HepG2 (cell line): ENCODE measurements around the gene APOA1. TPM values are rescaled to one million over a fixed set of nuclear protein-coding genes. Genes with fewer than 3 reads are reported as not detected.

Experiments used
- ARID4A ChIP-seq: sonication (generic); formaldehyde crosslinking; IDR thresholded peaks from 2 replicates; pipeline ENCODE4 v1.5.0; 2020; ENCODE audit warnings: mild to moderate bottlenecking, missing genetic modification reagents, borderline replicate concordance
- DPF2 ChIP-seq: sonication (generic); formaldehyde crosslinking; IDR thresholded peaks from 2 replicates; pipeline ENCODE4 v1.4.0; 2020; ENCODE audit warnings: mild to moderate bottlenecking, low read depth, missing genetic modification reagents, borderline replicate concordance
- IRX3 ChIP-seq: sonication (generic); formaldehyde crosslinking; IDR thresholded peaks from 2 replicates; pipeline ENCODE4 v1.8.1; 2023; ENCODE audit warnings: mild to moderate bottlenecking, low read depth, missing genetic modification reagents, borderline replicate concordance
- PCBP1 ChIP-seq: fragments of 200-400 bp; formaldehyde crosslinking; IDR thresholded peaks from 2 replicates; pipeline ENCODE4 v1.6.1; 2017; ENCODE audit warnings: mild to moderate bottlenecking, low read depth, low read length, borderline replicate concordance
- PHF5A ChIP-seq: IDR thresholded peaks from one replicate; pipeline ENCODE4 v1.6.1; 2018; ENCODE audit warnings: low read depth, missing genetic modification reagents; ENCODE audit not compliant: unreplicated experiment
- RELA ChIP-seq: sonication (generic); formaldehyde crosslinking; IDR thresholded peaks from 2 replicates; pipeline ENCODE4 v1.4.0; 2020; ENCODE audit warnings: missing genetic modification reagents
- RXRB ChIP-seq: IDR thresholded peaks from 2 replicates; pipeline ENCODE4 v1.6.1; 2016; ENCODE audit warnings: borderline replicate concordance, missing genetic modification reagents, missing compliant biosample characterization
- SKI ChIP-seq: fragments of 450-650 bp; IDR thresholded peaks from one replicate; pipeline ENCODE4 v1.6.1; 2018; ENCODE audit warnings: mild to moderate bottlenecking; ENCODE audit not compliant: partially characterized antibody
- SMAD3 ChIP-seq: sonication (generic); formaldehyde crosslinking; IDR thresholded peaks from 2 replicates; pipeline ENCODE4 v1.4.0; 2020; ENCODE audit warnings: missing genetic modification reagents
- TFAP4 ChIP-seq: sonication (generic); IDR thresholded peaks from 2 replicates; pipeline ENCODE4 v1.6.1; 2016; ENCODE audit warnings: low read depth, borderline replicate concordance
- TFE3 ChIP-seq: IDR thresholded peaks from 2 replicates; pipeline ENCODE4 v1.6.1; 2016
- ZBTB10 ChIP-seq: sonication (generic); formaldehyde crosslinking; IDR thresholded peaks from 2 replicates; pipeline ENCODE4 v1.4.0; 2020; ENCODE audit warnings: missing genetic modification reagents, borderline replicate concordance
- ZIK1 ChIP-seq: sonication (generic); formaldehyde crosslinking; IDR thresholded peaks from 2 replicates; pipeline ENCODE4 v1.5.0; 2020; ENCODE audit warnings: mild to moderate bottlenecking, low read depth, missing genetic modification reagents, borderline replicate concordance
- ZNF12 ChIP-seq: sonication (generic); formaldehyde crosslinking; IDR thresholded peaks from 2 replicates; pipeline ENCODE4 v1.5.0; 2020; ENCODE audit warnings: missing genetic modification reagents
- ZNF276 ChIP-seq: sonication (generic); formaldehyde crosslinking; IDR thresholded peaks from 2 replicates; pipeline ENCODE4 v1.4.0; 2020; ENCODE audit warnings: mild to moderate bottlenecking, low read depth, missing genetic modification reagents
- polyA plus RNA-seq, 8 experiments: library from polyadenylated mRNA; depleted of rRNA in 3 of 8; stranded (reverse) in 7 of 8; unstranded in 1 of 8; fragments of >200 nt; fragmentation: Illumina TruSeq in 4 of 8; extraction: Trizol in 4 of 8; gene quantifications; 2 replicates each; pipeline versions ENCODE4 v1.2.1 to v1.2.3, GENCODE V29; 2011 to 2016; ENCODE audit warnings: low read depth in 4 of 8, missing spikeins in 1 of 8, mixed read lengths in 1 of 8; ENCODE audit not compliant: insufficient read depth in 1 of 8
- total RNA-seq, 5 experiments: library from RNA; depleted of rRNA; stranded (reverse); fragments of >200 nt; fragmentation: Illumina TruSeq; extraction: Trizol; gene quantifications; 2 replicates each; pipeline ENCODE4 v1.2.3, GENCODE V29; 2016; ENCODE audit warnings: low read depth in 1 of 5

APOA1 gene
- total and polyA plus RNA-seq, 2 of the 13 experiments (the other 11 are each of a cell fraction or from before 2014, with no cell fraction given) = 1,973 to 5,485 TPM

GRCh38 chr11:116828632-116829524 lies 8.5 kb downstream of the APOA1 start (continued):
- no peak; the same call in 1 of the 2 replicates for TF ChIP-seq ZBTB10 (CRISPR knock-in tag)
- TF ChIP-seq RELA (CRISPR knock-in tag) = 0 out of 2 replicates have a peak, but pooled peaks have one; percentile 65
- TF ChIP-seq ZNF276 = 0 out of 2 replicates have a peak, but pooled peaks have one; percentile 47
- peak; percentile 93 for TF ChIP-seq RXRB (CRISPR knock-in tag)
- no peak for TF ChIP-seq SMAD3
- TF ChIP-seq ZIK1 = peak; percentile 48; the same call in 1 of the 2 replicates
- TF ChIP-seq DPF2 (CRISPR knock-in tag) = peak; percentile 92
- peak; percentile 33; the same call in 1 of the 2 replicates for TF ChIP-seq ARID4A (CRISPR knock-in tag)
- peak; percentile 57; the same call in 1 of the 2 replicates for TF ChIP-seq TFAP4
- TF ChIP-seq PCBP1 = 0 out of 2 replicates have a peak, but pooled peaks have one; percentile 12
- TF ChIP-seq ZNF12 (CRISPR knock-in tag) = 0 out of 2 replicates have a peak, but pooled peaks have one; percentile 11
- peak; percentile 91 for TF ChIP-seq SKI
- TF ChIP-seq PHF5A (CRISPR knock-in tag) = no peak
- TF ChIP-seq TFE3 (CRISPR knock-in tag) = peak; percentile 95
- TF ChIP-seq IRX3 (CRISPR knock-in tag) = no peak
